GM13977 (cell line): ENCODE data around the gene MFNG.

Source experiments
- DNase-seq: peaks from one replicate; pipeline ENCODE4 v3.0.0; 2012; ENCODE audit warnings: low spot score
- in situ Hi-C: fragments of 300-500 bp; cut with MboI; formaldehyde crosslinking; loops from one replicate; pipeline ENCODE4 v1.12.0; 2022; ENCODE audit warnings: low sequenced_read_pairs, low pct_unique_long_range_greater_than_20kb, mixed read lengths, inconsistent platforms; ENCODE audit not compliant: unreplicated experiment
- TF ChIP-seq, protein P1 (sequence below): IDR thresholded peaks from 2 replicates; pipeline ENCODE4 v1.5.1; 2012; ENCODE audit warnings: mild to moderate bottlenecking, control low read depth; ENCODE audit not compliant: insufficient read depth; ENCODE audit errors: extremely low read depth, missing control alignments

MFNG gene

DNA sequence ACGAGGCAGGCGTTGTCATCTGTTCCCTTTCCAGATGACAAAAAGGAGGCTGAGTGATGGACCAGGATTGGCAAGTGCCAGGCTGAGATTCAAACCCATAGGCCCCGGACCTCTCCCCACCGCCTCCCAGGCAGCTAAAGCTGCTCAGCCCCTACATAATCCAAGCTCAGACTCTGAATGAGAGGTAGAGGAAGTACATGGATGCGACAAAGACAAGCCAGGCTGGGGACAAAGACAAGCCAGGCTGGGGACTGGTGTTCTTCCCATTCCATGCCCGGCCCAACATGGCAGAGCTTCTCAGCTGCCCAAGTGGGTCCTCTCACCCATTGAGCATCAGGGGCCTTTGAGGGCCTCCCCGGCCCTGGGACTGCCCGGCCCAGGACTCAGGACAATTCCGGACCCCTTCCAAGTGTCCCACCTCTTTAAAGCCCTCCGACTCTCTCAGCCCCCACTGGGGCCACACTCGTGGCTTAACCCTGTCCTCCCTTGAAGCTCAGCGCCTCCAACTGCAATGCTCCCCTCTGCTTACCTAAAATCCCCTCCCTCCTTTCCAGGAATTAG is 4.8 kb downstream of the MFNG start:
- in situ Hi-C loops: no loop called here
- TF ChIP-seq, protein P1, sequence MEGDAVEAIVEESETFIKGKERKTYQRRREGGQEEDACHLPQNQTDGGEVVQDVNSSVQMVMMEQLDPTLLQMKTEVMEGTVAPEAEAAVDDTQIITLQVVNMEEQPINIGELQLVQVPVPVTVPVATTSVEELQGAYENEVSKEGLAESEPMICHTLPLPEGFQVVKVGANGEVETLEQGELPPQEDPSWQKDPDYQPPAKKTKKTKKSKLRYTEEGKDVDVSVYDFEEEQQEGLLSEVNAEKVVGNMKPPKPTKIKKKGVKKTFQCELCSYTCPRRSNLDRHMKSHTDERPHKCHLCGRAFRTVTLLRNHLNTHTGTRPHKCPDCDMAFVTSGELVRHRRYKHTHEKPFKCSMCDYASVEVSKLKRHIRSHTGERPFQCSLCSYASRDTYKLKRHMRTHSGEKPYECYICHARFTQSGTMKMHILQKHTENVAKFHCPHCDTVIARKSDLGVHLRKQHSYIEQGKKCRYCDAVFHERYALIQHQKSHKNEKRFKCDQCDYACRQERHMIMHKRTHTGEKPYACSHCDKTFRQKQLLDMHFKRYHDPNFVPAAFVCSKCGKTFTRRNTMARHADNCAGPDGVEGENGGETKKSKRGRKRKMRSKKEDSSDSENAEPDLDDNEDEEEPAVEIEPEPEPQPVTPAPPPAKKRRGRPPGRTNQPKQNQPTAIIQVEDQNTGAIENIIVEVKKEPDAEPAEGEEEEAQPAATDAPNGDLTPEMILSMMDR: no peak
- no peak for DNase-seq

DNA sequence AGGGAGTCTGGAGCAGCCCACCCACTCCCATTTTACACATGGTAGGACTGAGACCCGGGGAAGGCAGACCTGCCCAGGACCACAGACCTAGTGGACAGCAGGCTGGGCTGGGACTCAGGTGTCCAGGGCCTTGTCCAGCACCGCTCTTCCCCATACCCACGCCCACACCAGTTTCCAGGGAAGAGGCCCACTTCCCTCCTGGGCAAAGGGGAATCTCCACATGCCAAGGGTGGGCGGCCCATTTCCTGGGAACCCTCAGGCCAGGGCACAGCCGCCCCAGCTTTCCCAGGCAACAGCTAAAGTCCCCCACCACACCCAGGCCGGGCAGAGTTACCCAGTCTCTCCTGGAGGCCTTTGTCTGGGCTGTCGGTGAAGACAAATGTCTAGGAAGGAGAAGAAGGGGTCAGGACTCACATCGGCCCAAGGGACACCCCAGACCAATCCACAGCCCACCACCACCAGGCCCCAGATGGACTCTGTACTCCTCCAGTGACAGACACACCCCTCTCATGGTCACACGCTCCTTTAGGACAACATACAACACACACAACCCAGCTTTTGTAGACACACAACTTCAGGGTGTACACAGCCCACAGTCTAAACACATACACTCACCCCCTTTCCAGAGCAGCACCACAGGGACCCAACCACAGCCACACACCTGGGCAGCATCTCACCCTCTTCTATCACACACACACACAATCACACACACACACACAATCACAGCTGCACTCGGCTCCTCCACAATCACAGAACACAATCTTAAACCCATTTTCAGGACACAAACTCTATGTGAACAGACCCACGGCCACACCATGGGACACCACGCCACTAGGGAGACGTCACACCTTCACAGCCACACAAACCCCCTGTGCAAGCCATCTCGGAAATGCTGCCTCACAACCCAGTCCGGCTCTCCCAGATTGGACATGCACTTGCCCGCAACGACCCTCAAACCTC is 5.5 kb downstream of the MFNG start:
- in situ Hi-C loops: no loop called here
- TF ChIP-seq, protein P1: no peak
- DNase-seq: no peak

DNA sequence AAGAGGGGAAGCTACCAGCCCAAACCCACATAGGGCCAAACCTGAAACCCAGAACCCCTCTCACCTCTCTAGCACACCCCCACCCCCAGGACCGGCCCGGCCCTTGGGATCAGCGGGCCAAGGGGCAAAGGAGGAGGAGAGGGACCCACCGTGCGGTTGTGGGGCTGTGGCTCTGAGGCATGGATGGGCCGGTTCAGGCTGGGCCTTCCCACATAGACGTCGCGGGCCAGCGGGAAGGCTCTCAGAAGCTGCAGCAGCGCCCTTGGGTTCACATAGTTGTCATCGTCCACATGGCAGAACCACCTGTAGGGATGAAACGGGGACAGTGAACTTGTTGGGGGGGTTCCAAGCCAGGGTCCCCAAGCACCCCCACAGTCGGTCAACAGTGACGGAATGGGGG is 7.0 kb downstream of the MFNG start:
- TF ChIP-seq, protein P1: no peak
- no peak for DNase-seq
- in situ Hi-C loops: no loop called here

DNA sequence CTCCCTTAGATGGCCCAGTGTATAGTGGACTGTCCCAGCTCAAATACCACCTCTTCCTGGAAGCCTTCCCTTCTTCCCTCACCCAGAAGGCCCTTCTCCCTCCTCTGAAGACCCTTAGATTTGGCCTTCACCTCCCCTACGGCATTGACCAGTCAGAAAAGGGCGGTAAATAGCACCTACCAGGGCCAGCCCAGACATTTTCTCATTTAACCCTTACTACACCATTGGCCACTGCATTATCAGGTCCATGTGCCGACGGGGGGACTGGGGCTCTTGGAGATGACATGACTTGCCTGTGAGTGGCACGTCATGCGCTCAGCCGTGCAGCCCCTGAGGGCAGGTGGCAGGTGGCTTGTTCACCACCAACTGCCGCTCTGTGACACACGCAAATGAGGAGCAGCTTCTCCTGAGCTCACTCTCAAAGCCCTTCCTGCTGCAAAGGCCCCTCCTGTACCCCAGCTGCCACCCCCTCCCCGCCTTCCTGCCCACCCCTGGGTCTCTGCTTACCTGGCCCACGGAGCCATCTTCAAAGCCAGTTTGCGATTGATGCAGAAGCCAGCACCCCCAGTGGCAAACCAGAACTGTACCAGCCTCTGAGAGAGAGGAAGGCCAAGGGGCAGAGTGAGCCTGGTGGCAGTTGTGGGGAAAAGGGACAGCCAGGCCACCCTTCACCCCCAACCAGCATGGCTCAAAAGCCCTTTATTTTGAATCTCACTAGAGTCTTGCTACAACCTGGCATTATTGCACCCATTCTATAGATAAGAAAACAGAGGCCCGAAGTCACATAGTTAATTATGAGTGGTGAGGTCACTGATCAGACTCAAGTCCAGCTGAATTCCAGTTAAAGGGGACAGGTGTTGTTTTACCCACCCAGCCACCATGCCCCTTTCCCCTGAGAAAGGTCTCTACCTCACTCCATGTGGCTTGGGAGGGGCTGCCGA is 9.5 kb downstream of the MFNG start:
- DNase-seq: no peak
- TF ChIP-seq, protein P1: no peak
- in situ Hi-C loops: no loop called here

DNA sequence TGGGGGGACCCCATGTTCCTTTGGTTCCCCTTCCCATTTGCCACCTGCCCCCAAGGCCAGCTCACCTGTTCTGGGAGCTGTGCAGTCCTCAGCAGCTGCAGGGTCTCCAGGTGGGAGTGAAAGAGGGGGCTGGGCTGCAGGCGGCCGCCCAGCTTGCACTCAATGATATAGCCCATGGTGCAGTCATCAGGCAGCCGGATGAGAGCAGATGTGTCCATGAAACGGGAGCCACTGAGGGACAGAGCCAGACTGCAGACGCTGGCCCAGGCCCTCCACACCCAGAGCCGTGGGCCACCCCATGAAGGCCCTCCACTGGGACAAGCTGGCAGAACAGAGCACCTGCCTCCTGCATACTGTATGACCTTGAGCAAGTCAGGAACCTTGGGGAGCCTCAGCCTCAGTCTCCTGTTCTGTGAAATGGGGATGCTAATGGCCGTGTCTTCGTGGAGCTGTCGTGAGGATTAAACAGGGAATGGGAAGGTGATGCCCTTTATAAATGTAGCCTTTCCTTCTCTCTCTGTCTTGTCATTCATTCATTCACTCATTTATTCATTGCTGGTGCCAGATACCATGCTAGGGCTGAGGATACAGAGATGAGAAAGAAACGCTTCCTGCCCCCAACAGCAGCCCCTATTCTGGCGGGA is 11.6 kb downstream of the MFNG start:
- no peak for DNase-seq
- in situ Hi-C loops: no loop called here
- TF ChIP-seq, protein P1: no peak
